Measurements from ENCODE around the gene TBC1D10A. TPM values are rescaled to one million over a fixed set of nuclear protein-coding genes. Genes with fewer than 3 reads are reported as not detected.
A peak's percentile ranks its signal among the peaks of the same experiment; 100 is the strongest.

Gene TBC1D10A
- total and polyA plus RNA-seq, 2 donors (not counting 1 experiment from before 2014, with no cell fraction given): 10.8 to 11.7 TPM

GRCh38 chr22:30354644-30355043 lies 27.9 kb upstream of the TBC1D10A start:
- no peaks in the 10 kb centered on the region for H3K27me3 ChIP-seq (ENCODE audit: control insufficient read depth, insufficient read depth, low read length)
- no peak overlapping the region for H3K4me3 ChIP-seq (replicated peaks in 1 of 4; ENCODE audit: control extremely low read depth in 1 of 4, insufficient read depth in 1 of 4, low read depth in 3 of 4, low read length in 4 of 4)
- peak in 1 of 2 donors; percentile 11 for DNase-seq (ENCODE audit: low read depth in 2 of 2)
- H4K20me1 ChIP-seq (ENCODE audit: control insufficient read depth, extremely low read depth, insufficient read depth, low read length): no peaks in the 10 kb centered on the region
- peaks cover 44% of the 10 kb centered on the region for H3K79me2 ChIP-seq (ENCODE audit: control insufficient read depth, insufficient read depth, low read length)
- H3K9me3 ChIP-seq (ENCODE audit: control insufficient read depth, insufficient read depth, low read depth, low read length): no peaks in the 10 kb centered on the region
- TF ChIP-seq EZH2 (IDR thresholded peaks at IDR 0.05; ENCODE audit: low read length, missing control alignments): no peak
- TF ChIP-seq, protein P1, sequence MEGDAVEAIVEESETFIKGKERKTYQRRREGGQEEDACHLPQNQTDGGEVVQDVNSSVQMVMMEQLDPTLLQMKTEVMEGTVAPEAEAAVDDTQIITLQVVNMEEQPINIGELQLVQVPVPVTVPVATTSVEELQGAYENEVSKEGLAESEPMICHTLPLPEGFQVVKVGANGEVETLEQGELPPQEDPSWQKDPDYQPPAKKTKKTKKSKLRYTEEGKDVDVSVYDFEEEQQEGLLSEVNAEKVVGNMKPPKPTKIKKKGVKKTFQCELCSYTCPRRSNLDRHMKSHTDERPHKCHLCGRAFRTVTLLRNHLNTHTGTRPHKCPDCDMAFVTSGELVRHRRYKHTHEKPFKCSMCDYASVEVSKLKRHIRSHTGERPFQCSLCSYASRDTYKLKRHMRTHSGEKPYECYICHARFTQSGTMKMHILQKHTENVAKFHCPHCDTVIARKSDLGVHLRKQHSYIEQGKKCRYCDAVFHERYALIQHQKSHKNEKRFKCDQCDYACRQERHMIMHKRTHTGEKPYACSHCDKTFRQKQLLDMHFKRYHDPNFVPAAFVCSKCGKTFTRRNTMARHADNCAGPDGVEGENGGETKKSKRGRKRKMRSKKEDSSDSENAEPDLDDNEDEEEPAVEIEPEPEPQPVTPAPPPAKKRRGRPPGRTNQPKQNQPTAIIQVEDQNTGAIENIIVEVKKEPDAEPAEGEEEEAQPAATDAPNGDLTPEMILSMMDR (conservative IDR thresholded peaks at IDR 0.05 in 1 of 2, IDR thresholded peaks at IDR 0.05 in 1 of 2; ENCODE audit: low read depth in 1 of 2, low read length in 2 of 2): no peak
- H3K4me1 ChIP-seq (ENCODE audit: control insufficient read depth, extremely low read depth, insufficient read depth, low read length): no peaks in the 10 kb centered on the region
- no peak overlapping the region for H3K27ac ChIP-seq (ENCODE audit: insufficient read depth, low read length)
- H3K9ac ChIP-seq (ENCODE audit: insufficient read depth, low read length): no peak overlapping the region
- H3K4me2 ChIP-seq (ENCODE audit: extremely low read depth, insufficient read depth, low read length): peak overlapping the region; percentile 64
- no peak overlapping the region for H2AFZ ChIP-seq (ENCODE audit: low read length)
- H3K36me3 ChIP-seq (ENCODE audit: control insufficient read depth, insufficient read depth, low read length): peaks cover 12% of the 10 kb centered on the region

GRCh38 chr22:30351226-30351625 lies 24.5 kb upstream of the TBC1D10A start:
- Histone ChIP-seq H3K79me2 (ENCODE audit: control insufficient read depth, insufficient read depth, low read length) (peaks cover 57% of the 10 kb centered on the region), H3K36me3 (ENCODE audit: control insufficient read depth, insufficient read depth, low read length) (peaks cover 14% of the 10 kb centered on the region), H2AFZ (ENCODE audit: low read length) (no peak overlapping the region), H3K27ac (ENCODE audit: insufficient read depth, low read length) (no peak overlapping the region), H3K9me3 (ENCODE audit: control insufficient read depth, insufficient read depth, low read depth, low read length) (no peaks in the 10 kb centered on the region), H4K20me1 (ENCODE audit: control insufficient read depth, extremely low read depth, insufficient read depth, low read length) (no peaks in the 10 kb centered on the region), H3K4me1 (ENCODE audit: control insufficient read depth, extremely low read depth, insufficient read depth, low read length) (no peaks in the 10 kb centered on the region), H3K9ac (ENCODE audit: insufficient read depth, low read length) (no peak overlapping the region), H3K27me3 (ENCODE audit: control insufficient read depth, insufficient read depth, low read length) (no peaks in the 10 kb centered on the region), H3K4me3 (replicated peaks in 1 of 4; ENCODE audit: control extremely low read depth in 1 of 4, insufficient read depth in 1 of 4, low read depth in 3 of 4, low read length in 4 of 4) (no peak overlapping the region), H3K4me2 (ENCODE audit: extremely low read depth, insufficient read depth, low read length) (no peak overlapping the region)
- peak in 1 of 2 donors; percentile 12 for DNase-seq (ENCODE audit: low read depth in 2 of 2)
- TF ChIP-seq EZH2 (IDR thresholded peaks at IDR 0.05; ENCODE audit: low read length, missing control alignments): no peak
- TF ChIP-seq, protein P1 (conservative IDR thresholded peaks at IDR 0.05 in 1 of 2, IDR thresholded peaks at IDR 0.05 in 1 of 2; ENCODE audit: low read depth in 1 of 2, low read length in 2 of 2): no peak

DNA sequence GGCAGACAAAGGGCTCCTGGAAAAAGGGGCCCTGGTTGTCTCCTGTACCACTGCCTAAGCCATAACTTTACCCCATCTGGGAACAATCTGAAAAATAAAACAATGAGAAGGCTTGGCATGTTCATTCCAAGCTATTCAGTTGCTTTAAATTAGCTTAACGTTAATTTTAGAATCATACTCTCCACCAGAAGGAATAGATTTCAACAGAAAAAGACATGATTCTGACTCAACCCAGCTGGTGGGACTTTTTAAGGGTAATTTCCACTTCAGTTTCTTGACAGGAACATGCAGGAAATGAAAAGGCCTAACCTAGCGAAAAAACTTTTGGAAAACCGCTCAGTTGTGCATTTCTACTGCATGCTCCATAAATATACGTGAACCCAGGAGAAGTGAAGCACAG lies 22.1 kb upstream of the TBC1D10A start:
- H3K27me3 ChIP-seq (ENCODE audit: control insufficient read depth, insufficient read depth, low read length): no peaks in the 10 kb centered on the region
- no peak overlapping the region for H3K4me3 ChIP-seq (replicated peaks in 1 of 4; ENCODE audit: control extremely low read depth in 1 of 4, insufficient read depth in 1 of 4, low read depth in 3 of 4, low read length in 4 of 4)
- H3K79me2 ChIP-seq (ENCODE audit: control insufficient read depth, insufficient read depth, low read length): peaks cover 33% of the 10 kb centered on the region
- no peak overlapping the region for H3K9ac ChIP-seq (ENCODE audit: insufficient read depth, low read length)
- no peaks in the 10 kb centered on the region for H3K9me3 ChIP-seq (ENCODE audit: control insufficient read depth, insufficient read depth, low read depth, low read length)
- H2AFZ ChIP-seq (ENCODE audit: low read length): no peak overlapping the region
- H3K27ac ChIP-seq (ENCODE audit: insufficient read depth, low read length): no peak overlapping the region
- H4K20me1 ChIP-seq (ENCODE audit: control insufficient read depth, extremely low read depth, insufficient read depth, low read length): no peaks in the 10 kb centered on the region
- H3K4me1 ChIP-seq (ENCODE audit: control insufficient read depth, extremely low read depth, insufficient read depth, low read length): no peaks in the 10 kb centered on the region
- H3K36me3 ChIP-seq (ENCODE audit: control insufficient read depth, insufficient read depth, low read length): peaks cover 25% of the 10 kb centered on the region
- H3K4me2 ChIP-seq (ENCODE audit: extremely low read depth, insufficient read depth, low read length): peak overlapping the region; percentile 40
- no peak for TF ChIP-seq EZH2 (IDR thresholded peaks at IDR 0.05; ENCODE audit: low read length, missing control alignments)
- peak in 1 of 2 donors; percentile 42 for DNase-seq (ENCODE audit: low read depth in 2 of 2)
